Measurements from ENCODE around the gene MCM7. TPM values are rescaled to one million over a fixed set of nuclear protein-coding genes. Genes with fewer than 3 reads are reported as not detected.
A peak's percentile ranks its signal among the peaks of the same experiment; 100 is the strongest.
"Not testable (repeated sequence)": the region's sequence is repeated elsewhere in the genome, so short reads cannot be mapped to it uniquely, and the experiment has no call there.

The MCM7 gene
- total RNA-seq, 1 donor from 2014 or later, result 244 TPM

DNA sequence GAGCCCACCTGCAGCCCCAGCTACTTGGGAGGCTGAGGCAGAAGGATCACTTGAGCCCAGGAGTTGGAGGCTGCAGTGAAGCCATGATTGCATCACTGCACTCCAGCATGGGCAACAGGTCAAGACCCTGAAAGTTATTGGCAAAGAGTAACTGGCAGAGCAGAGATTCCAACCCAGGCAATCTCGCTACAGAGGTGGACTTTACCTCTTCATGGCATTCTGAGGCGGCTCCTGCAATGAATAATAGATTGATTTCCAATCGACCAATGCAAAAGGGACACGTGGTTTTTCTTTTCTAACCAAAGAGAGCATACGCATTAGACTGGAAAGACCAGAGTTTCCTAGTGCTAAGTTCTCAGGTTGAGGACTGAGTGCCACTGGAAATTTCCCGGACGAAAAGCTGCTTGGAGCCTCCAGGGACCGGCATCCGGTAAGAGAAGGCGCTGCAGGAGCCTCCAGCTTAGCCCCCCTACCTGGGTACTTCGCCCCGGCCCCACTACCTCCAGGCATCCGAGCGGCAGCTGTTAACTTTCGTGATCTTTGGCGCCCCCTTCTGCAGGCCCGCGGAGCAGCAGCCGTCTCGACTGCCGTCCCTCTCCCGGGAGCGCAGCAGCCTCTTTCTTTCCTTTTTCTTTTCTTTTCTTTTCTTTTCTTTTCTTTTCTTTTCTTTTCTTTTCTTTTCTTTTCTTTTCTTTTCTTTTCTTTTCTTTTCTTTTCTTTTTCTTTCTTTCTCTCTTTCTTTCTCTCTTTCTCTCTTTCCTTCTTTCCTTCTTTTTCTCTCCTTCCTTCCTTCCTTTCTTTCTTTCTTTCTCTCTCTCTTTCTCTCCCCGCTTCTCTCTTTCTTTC is 29.6 kb upstream of the MCM7 start:
- peak; percentile 89 for DNase-seq (ENCODE audit: extremely low spot score, unreplicated experiment)
- no peaks in the 10 kb centered on the region for H3K27me3 Mint-ChIP-seq
- no peak overlapping the region for H3K27ac Mint-ChIP-seq
- peaks cover 20% of the 10 kb centered on the region for H3K4me1 Mint-ChIP-seq (ENCODE audit: unreplicated experiment)
- peak; percentile 93 for TF ChIP-seq CTCF (conservative IDR thresholded peaks at IDR 0.05)
- H3K36me3 Mint-ChIP-seq, result no peaks in the 10 kb centered on the region
- no peaks in the 10 kb centered on the region for H3K9me3 Mint-ChIP-seq
- H3K4me3 Mint-ChIP-seq, result no peak overlapping the region

GRCh38 chr7:100130220-100130607 is 29.0 kb upstream of the MCM7 start:
- DNase-seq (ENCODE audit: extremely low spot score, unreplicated experiment); H3K27ac Mint-ChIP-seq; H3K9me3 Mint-ChIP-seq; H3K4me3 Mint-ChIP-seq; H3K36me3 Mint-ChIP-seq; H3K27me3 Mint-ChIP-seq: not testable (repeated sequence)
- H3K4me1 Mint-ChIP-seq (ENCODE audit: unreplicated experiment), result peaks cover 18% of the 10 kb centered on the region

DNA sequence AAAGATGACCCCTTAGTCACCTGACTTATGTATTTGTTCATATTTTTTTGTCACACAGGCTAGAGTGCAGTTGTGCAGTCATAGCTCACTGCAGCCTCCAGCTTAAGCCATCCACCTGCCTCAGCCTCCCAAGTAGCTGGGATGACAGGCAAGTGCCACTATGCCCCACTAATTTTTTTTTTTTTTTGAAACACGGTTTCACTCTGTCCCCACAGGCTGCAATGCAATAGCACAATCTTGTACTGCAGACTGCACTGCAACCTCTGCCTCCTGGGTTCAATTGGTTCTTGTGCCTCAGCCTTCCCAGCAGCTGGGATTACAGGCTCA is 27.4 kb upstream of the MCM7 start:
- Mint-ChIP-seq H3K4me3 (peak overlapping the region; percentile 84), H3K27me3 (no peaks in the 10 kb centered on the region), H3K4me1 (ENCODE audit: unreplicated experiment) (peaks cover 24% of the 10 kb centered on the region), H3K36me3 (no peaks in the 10 kb centered on the region), H3K27ac (peak overlapping the region; percentile 80), H3K9me3 (no peaks in the 10 kb centered on the region)
- no peak for DNase-seq (ENCODE audit: extremely low spot score, unreplicated experiment)
- no peak for TF ChIP-seq CTCF (conservative IDR thresholded peaks at IDR 0.05)

GRCh38 chr7:100127866-100128636 is 26.9 kb upstream of the MCM7 start:
- no peaks in the 10 kb centered on the region for H3K27me3 Mint-ChIP-seq
- H3K4me3 Mint-ChIP-seq, result peak overlapping the region; percentile 84
- H3K27ac Mint-ChIP-seq, result peak overlapping the region; percentile 80
- TF ChIP-seq CTCF (conservative IDR thresholded peaks at IDR 0.05), result no peak
- H3K9me3 Mint-ChIP-seq, result no peaks in the 10 kb centered on the region
- peaks cover 24% of the 10 kb centered on the region for H3K4me1 Mint-ChIP-seq (ENCODE audit: unreplicated experiment)
- no peaks in the 10 kb centered on the region for H3K36me3 Mint-ChIP-seq
- no peak for DNase-seq (ENCODE audit: extremely low spot score, unreplicated experiment)

DNA sequence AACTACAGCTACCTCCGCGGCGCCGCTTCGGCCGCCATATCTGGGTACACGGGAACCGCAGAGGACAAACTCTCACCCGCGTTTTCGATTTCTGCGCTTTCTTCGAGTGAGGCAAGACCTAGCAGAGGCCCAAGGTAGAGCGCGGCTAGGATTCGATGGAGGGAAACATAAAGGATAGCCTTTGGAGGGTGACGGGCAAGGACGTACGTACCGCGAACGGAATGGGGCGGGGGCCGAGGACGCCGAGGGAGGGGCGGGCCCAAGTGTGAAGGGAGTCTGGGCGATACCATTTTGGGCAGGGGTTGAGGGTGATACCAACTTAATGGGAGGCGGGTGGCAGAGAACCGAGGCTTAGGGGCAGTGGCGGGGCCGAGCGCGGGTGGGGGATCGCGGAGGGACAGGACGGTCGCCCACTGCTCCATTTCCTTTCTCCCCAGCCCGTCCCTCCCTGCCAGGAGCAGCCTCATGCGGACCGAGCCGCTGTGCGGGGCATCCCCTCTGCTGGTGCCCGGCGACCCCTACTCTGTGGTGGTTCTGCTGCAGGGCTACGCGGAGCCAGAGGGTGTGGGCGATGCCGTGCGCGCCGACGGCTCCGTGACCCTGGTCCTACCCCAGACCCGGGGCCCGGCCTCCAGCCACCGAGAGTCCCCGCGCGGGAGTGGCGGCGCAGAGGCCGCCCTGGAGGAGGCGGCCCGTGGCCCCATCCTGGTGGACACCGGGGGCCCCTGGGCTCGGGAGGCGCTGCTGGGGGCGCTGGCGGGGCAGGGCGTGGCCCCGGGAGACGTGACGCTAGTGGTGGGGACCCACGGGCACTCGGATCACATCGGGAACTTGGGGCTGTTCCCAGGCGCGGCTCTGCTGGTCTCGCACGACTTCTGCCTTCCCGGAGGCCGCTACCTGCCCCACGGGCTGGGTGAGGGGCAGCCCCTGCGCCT is 26.0 kb upstream of the MCM7 start, which contains the start of gene MBLAC1:
TSS of gene MBLAC1 (plus strand) at position 37 of the 935 bp plus-strand sequence. CDS start at position 466, 429 bp downstream.
- Mint-ChIP-seq H3K27me3 (no peaks in the 10 kb centered on the region), H3K4me3 (peak within 1 kb of the TSS; percentile 100), H3K36me3 (no peaks in the 10 kb centered on the region), H3K9me3 (no peaks in the 10 kb centered on the region), H3K27ac (peak within 1 kb of the TSS; percentile 100), H3K4me1 (ENCODE audit: unreplicated experiment) (peaks cover 17% of the 10 kb centered on the region)
- DNase-seq (ENCODE audit: extremely low spot score, unreplicated experiment), result peak; percentile 92
- no peak for TF ChIP-seq CTCF (conservative IDR thresholded peaks at IDR 0.05)

Data from type B pancreatic cell (in vitro differentiated cells).